GM21360 (cell line): ENCODE data around the gene PDE6C.
"Not testable (repeated sequence)": the region's sequence is repeated elsewhere in the genome, so short reads cannot be mapped to it uniquely, and the experiment has no call there.

ENCODE experiments used
- ATAC-seq: cut with Tn5 transposase; IDR thresholded peaks from one replicate; pipeline ENCODE4 v1.9.1; 2021; ENCODE audit warnings: mild to moderate bottlenecking, moderate library complexity; ENCODE audit not compliant: unreplicated experiment

PDE6C gene

GRCh38 chr10:93629647-93630305 lies 17.4 kb downstream of the PDE6C start:
- ATAC-seq = no peak

- no peak for ATAC-seq
These were observed 18.6 kb downstream of the PDE6C start for GRCh38 chr10:93630625-93631557.

- ATAC-seq = no peak
These were observed 27.5 kb downstream of the PDE6C start for GRCh38 chr10:93639791-93640190.

GRCh38 chr10:93652857-93653256 lies 40.5 kb downstream of the PDE6C start:
- ATAC-seq = no peak

GRCh38 chr10:93654201-93654600 lies 41.9 kb downstream of the PDE6C start:
- ATAC-seq = no peak

GRCh38 chr10:93656155-93656554 lies 43.8 kb downstream of the PDE6C start:
- ATAC-seq = no peak

- ATAC-seq = no peak
These were observed 45.4 kb downstream of the PDE6C start for GRCh38 chr10:93657757-93658156.

- ATAC-seq = no peak
These were observed 53.7 kb downstream of the PDE6C start for GRCh38 chr10:93666030-93666429.

GRCh38 chr10:93667795-93668194 lies 55.5 kb downstream of the PDE6C start:
- ATAC-seq = no peak

GRCh38 chr10:93670372-93670771 lies 58.0 kb downstream of the PDE6C start:
- ATAC-seq = no peak

GRCh38 chr10:93671042-93671441 lies 58.7 kb downstream of the PDE6C start:
- no peak for ATAC-seq

GRCh38 chr10:93672022-93672678 lies 59.8 kb downstream of the PDE6C start:
- ATAC-seq = no peak

- no peak for ATAC-seq
These were observed 60.6 kb downstream of the PDE6C start for GRCh38 chr10:93672890-93673289.

GRCh38 chr10:93673791-93674190 lies 61.5 kb downstream of the PDE6C start:
- no peak for ATAC-seq

- no peak for ATAC-seq
These were observed 66.0 kb downstream of the PDE6C start for GRCh38 chr10:93678386-93678785.

GRCh38 chr10:93678805-93679587 lies 66.7 kb downstream of the PDE6C start:
- ATAC-seq = no peak

GRCh38 chr10:93680412-93681047 lies 68.2 kb downstream of the PDE6C start:
- ATAC-seq = no peak

GRCh38 chr10:93687737-93688136 lies 75.4 kb downstream of the PDE6C start:
- no peak for ATAC-seq

- ATAC-seq = no peak
These were observed 83.4 kb downstream of the PDE6C start for GRCh38 chr10:93695740-93696139.

GRCh38 chr10:93696582-93696981 lies 84.2 kb downstream of the PDE6C start:
- not testable (repeated sequence) for ATAC-seq
